GM19240 (cell line): ENCODE results near the gene PIGH.
A peak's percentile ranks its signal among the peaks of the same experiment; 100 is the strongest.
"Not testable (repeated sequence)": the region's sequence is repeated elsewhere in the genome, so short reads cannot be mapped to it uniquely, and the experiment has no call there.

Experiments used
- DNase-seq: peaks from one replicate; pipeline ENCODE4 v3.0.0; 2011; ENCODE audit warnings: low spot score; ENCODE audit not compliant: insufficient read length

The PIGH gene

DNA sequence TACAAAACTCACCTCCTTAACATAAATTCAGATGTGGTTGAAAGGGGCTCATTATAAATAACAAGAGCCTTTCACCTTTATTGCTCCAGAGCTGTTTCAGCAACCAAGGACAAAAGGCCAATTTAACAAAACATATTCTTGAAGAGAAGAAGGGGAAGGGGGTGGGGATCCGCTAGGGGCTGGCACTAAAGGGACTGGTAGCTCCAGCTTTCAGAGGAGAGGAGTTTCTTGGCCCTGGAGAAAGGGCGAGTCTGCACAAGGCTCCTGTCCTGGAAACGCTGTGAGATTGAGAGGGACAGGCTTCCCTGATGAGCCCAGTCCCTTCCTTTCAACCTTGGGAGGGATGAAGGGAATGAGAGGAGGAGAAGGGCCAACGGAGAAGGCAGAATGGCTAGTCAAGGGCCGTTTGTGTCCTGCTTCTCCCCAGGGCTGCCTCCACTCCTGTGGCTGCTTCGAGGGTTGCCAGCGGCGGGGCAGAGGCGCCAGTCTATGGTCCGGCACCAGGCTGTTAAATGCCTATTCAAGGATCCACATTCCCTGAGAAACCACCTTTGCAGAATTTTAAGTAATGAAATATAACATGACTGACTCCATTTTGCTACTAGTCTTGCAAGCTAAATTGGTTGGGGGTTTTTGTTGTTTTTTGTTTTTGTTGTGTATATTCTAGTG, 9.7 kb upstream of the PIGH start:
- no peak for DNase-seq

DNA sequence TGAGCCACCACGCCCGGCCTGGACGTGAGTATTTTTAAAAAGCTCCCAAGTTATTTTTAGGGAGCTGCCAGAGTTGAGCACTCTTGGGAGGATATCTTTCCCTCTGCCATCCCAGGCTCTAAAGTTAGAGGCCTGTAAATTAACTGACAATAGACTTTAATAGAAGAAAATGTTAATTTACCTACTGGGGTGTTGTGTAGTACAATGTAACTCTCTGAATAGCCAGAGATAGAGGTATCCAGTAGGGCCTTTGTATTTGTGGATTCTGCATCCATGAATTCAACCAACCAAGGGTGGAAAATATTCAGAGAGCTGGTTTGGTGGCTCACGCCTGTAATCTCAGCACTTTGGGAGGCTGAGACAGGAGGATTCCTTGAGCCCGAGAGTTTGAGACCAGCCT, 7.6 kb upstream of the PIGH start:
- no peak for DNase-seq

DNA sequence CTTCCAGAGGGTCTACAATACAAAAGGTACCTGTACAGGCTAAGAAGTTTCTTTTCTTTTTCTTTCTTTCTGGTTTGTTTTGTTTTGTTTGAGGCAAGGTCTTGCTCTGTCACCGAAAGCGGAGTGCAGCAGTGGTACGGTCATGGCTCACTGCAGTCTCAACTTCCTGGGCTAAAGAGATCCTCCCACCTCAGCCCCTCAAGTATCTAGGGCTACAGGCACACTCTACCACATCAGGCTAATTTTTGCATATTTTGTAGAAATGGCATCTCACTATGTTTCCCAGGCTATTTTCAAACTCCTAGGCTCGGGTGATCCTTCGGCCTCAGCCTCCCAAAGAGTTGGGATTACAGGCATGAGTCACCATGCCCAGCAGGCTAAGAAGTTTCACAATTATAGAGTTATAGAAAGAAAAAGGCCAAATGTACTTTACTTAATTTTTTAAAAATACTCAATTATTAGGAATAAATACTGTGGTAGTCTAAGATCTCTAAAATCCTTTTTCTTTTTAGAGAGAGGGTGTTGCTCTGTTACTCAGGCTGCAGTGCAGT, 3.0 kb upstream of the PIGH start:
- DNase-seq = no peak

DNA sequence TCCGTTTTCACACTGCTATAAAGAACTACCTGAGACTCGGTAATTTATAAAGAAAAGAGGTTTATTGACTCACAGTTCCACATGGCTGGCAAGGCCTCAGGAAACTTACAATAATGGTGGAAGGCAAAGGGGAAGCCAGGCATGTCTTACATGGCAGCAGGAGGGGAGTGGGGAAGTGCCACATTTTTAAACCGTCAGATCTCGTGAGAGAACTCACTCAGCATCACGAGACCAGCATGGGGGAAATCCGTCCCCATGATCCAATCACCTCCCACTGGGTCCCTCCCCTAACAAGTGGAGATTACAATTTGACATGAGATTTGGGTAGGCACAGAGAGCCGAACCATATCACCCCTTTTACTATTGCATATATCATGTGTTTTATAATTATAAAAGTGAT, 2.0 kb upstream of the PIGH start:
- DNase-seq = no peak

DNA sequence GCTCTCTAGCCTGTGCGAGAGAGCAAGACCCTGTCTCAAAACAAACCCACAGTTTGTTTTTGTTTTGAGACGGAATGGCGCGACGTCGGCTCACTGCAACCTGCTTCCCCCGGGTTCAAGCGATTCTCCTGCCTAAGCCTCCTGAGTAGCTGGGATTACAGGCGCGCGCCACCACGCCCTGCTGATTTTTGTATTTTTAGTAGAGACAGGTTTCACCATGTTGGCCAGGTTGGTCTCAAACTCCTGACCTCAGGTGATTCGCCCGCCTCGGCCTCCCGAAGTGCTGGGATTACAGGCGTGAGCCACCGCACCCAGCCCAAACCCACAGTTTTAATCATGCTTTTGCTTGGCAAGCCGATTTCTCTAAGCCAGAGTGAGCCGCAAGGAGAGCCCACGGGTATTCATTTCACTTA, 500 bp upstream of the PIGH start:
- DNase-seq = not testable (repeated sequence)

DNA sequence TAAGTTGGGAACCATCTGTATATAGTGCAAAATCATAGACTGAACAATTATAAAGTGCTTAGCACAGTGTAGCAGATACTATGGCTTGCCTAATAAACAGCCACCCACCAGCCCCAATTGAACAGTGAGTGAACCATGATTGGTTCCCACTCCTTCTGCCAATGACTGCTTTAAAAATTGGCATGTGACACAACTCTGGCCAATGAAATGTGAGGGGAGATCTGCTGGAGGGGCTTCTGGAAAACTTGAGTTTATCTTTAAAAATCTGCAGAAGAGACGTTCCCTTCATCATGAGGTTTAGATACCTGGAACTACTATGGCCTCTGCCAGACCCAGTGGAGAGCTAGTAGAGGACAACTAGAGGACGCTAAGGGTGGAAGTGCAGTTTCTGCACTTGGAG, 4.7 kb downstream of the PIGH start:
- DNase-seq = no peak

DNA sequence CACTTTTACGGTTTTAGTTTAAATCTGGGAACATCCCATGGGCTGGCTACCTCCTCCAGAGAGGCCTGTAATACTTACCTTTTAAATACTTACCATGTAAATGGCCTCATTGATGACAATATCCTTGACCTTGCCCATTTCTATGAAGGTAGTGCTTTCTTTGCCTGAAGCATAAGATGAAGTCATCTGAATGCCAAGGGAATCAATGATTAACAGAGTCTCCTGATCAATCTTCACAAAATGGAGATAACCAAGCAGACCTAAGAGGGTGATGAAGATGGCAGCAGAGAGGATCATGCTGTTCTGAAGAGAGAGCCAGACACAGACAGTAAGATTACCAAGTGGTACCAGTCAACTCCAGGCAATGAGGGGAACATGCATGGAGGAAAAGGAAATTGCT, 6.4 kb downstream of the PIGH start:
- DNase-seq = not testable (repeated sequence)

DNA sequence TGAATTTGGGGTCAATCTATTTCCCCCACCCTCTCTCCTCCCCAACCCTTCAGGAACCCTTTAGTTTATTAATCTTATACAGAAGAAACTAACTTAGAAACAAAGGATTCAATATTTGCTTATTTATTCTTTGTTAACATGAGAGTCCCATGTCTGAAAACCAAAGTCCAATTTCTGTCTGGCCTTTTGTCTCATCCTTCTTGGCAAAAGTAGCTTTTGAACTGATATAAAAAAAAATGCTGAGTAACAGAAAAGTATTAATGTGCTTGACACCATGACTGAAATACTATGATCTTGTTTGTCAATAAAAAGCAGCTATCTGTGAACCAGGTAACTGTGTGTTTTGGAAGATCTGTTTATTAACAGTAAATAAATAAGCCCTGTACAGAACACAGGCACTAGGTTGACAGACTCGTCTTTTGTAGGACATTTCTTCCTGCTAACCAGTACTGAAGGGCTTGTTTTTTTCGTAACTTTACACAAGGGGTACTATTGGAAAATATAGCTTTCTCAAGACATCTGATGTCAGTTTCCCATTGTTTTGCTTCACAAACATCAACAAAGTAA, 10.8 kb downstream of the PIGH start:
- DNase-seq = no peak

DNA sequence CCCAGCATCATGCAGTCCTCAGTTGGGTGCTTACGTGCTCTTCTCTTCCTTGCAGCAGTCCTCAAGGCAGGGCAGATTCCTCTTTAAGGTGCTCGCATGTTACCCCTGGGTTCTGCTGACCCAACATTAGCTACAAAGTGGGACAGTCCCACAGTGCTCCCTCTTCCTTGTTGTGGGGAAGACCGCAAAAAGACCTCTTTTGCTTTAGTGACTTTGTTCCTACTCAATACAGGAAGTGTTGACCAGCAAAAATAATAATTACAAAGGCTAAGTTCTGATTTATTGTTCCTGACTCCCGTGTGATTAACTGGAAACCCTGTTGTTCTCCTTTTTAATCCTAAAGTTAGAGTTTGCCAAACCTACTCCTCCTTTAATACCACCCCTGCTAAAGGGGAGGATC, 13.7 kb downstream of the PIGH start:
- DNase-seq = no peak

DNA sequence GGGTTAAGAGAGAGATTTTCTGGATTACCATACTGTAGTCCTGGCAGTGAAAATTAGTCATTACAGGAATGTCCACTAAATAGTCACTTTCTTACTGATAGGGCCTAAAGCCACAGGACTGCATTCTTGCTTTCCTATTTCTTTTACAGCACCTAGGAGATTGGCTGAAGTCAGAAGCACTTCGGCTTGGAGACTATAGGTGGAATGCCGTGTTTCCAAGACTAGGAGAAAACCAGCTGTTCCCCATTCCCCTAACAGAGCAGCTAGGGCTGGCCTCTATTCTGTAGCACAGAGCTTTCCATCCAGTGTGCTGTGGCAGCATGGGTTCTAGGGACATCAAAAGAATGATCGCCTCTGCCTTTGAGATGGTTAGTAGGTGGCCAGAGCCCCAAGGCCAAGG, 15.1 kb downstream of the PIGH start:
- no peak for DNase-seq

DNA sequence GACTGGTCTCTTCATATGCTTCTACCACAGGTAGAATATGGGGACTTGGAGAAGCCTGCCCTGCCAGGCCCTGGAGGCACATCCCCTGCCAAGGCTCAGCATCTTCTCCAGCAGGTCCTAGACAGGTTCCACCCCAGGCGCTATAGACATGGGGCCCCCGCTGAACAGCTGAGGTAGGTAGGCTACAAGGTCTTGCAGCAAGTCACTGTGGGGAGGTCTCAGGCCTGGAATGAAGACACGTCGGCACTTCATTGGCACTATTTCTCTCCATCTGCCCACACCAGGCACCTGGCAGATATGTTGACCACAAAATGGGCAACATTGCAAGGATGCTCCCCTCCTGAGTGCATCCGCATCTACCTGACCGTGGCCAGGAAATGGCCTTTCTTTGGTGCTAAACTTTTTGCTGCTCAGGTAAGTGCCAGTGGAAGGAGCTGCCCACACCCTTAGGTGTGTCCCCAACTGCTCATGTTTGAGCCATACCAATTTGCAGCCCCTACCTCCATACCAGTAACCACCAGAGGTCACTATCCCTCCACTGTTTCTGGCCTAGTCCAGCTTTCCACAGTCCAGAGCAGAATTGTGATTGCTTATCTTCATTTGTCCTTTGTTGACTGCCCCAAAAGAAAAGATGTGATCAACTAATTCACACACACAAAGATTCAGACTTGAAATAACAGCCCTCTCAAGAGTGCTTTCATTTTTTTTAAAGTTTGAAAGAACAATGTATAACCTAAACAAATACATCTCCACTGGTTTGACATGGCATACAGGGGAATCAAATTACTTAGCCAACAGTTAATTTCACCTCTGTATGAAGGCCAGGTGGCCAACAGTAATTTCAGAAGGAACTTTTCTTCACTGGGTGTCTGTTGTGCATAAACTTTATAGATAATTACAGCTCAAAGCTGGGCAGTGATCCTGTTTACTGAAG, 16.1 kb downstream of the PIGH start:
- DNase-seq = peak; percentile 64

DNA sequence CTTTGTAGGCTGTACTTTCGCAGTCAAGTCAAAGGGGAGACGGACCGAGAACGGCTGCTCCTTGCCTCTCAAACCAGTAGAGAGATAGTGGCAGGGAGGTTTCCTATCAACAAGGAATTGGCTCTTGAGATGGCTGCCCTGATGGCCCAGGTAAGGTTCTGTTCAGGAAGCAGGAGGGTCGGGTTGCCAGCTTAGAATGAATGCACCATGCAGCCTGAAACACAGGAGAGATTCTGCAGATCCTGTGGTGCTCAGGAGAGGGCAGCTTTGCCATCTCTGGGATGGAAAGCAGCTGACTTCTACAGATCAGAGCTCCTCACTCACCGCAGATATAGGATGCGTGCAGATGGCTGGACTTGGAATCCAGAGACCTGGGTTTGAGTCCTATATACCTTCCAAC, 18.0 kb downstream of the PIGH start:
- no peak for DNase-seq

DNA sequence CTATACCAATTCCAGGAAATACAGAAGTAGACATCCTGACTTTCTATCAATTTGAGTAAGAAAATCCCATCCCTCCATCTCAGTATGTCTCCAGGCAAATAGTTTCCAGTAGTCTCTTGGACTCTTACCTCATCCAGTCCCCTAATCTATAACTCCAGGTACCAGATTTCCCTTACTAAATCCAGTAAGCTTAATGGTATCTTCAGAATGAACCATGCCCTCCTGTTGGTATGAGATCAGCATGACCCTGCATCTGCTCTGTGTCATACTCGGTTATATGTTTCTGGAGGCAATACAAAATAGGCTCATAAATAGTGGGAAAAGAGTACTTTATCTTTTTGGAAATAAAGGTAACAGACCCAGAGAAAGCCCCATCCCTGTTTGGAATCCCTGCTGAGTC, 18.4 kb downstream of the PIGH start:
- no peak for DNase-seq

DNA sequence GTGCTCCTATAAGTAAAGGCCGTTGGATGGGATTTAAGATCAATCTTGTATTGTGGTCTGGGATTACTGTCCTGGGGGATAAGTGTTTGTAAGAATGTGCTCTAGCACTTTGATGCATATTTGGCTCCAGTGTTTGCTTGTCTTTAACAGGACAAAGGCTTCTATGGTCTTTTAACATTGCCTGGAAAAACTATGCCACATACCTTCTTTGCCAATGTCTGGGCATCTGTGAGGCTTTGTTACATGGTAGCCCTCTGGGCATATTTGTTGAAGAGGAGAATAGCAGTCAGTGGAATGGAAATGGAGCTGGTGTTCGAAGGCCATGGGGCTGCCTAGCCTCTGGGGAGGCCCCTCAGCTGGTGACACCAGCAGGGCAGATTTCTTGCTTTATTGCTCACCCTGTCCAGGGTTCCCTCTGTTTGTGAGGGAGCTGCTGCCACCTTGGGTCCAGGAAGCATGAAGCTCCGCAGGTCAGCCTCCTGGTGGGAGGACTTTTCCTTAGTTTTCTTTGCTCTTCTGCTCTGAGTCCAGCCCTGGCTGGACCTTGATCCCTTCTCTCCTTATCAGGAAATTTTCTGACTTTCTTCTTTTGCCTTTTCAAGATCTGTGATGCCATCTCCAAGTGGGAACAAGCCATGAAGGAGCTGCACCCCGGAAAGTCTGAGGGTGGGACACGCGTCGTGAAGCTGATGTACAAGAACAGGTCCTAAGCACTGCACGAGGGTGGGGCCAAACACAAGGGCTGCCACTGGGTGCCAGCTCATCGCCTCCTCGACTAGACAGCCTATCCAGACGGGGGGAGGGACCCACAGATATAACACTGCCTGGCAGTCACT, 19.5 kb downstream of the PIGH start:
- DNase-seq = no peak

DNA sequence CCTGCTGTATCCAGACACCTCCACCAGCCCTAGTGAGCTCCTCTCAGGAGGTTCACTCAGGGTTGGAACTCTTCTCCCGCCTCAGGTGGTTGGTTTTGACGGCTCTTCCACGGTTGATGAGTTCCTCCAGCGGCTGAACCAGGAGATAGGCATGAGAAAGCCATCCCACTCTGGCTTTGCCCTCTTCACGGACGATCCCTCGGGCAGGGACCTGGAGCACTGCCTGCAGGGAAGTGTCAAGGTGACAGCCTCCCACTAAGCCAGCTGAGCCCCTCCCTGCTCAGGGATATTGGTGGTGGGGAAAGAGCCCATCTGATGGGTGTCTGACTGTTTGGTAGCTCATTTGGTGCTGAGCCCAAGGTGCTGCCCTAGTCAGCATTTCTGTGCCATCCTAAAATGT, 20.4 kb downstream of the PIGH start:
- DNase-seq = no peak

DNA sequence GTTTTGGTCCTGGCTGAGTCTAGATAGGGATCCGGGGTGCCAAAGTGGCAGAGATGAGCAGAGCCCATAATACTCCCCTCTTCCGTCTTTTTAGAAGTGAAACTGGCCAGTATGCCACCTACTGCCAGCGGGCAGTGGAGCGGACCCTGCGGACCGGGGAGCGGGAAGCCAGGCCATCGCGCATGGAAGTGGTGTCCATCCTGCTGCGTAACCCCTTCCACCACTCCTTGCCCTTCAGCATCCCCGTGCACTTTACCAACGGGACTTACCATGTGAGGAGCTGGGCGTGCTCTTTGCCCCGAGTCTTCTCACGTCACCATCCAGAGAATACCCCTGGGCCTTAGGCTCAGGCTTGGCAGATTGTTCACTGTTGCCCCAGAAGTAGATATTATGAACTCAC, 21.0 kb downstream of the PIGH start:
- DNase-seq = no peak

DNA sequence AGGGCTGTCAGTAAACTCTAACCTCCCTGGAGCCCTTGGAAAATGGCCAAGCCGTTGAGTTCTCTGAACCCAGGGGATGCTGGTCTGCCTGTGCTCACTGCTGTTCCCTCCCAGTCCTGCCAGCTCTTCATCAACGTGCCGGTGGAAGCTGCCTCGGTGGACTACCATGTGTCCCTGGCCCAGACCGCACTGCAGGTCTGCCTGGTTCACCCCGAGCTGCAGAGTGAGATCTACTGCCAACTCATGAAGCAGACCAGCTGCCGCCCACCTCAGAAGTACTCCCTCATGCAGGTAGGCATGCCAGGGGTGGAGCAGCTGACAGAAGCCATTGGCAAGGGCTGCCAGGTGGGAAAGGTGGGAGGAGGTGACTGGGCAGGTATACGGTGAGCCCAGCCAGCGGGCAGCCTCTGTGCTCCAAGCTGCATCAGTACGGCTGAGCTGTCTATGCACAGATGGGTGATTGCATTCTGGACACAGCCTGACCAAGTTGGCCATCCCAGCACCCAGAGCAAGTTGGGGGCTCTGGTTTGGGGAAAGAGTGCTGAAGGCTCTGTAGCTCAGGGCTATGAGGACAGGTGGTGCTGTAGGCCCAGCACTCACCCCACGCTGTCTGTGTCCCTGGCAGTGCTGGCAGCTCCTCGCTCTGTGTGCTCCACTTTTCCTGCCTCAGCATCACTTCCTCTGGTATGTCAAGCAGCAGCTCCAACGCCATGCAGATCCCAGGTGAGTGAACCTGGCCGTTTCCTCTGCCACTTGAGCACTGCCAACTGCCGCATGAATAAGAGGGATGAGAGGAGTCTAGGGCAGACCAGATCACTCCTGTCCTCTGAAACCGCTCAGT, 21.9 kb downstream of the PIGH start:
- DNase-seq = no peak

DNA sequence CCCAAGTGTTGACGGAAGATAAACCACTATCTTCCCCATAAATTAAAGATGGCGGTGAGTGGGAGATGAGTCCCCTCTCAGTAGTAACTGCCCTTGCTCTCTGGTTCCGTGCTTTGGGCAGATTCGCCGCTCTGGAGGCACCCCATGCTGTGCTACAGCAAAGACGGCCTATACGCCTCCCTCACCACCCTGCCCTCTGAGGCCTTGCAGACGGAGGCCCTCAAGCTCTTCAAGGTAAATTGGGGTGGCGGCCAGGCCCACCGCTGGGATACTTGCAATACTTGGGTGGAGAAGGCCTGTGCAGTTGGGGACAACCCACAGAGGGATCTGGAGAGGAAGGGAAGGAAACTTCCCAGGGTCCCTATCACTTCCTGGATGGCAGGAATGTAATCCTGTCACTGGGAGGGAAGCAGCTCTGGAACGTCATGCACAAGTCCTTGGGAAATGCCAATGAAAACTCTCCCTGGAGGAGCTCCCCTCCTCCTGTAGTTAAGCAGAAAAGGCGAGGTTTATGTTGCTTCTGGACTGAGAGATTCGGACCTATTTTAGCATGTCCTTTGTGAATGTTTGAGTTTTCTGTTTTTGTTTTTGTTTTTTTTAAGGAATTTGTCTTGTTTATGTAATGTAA, 22.8 kb downstream of the PIGH start:
- DNase-seq = no peak

DNA sequence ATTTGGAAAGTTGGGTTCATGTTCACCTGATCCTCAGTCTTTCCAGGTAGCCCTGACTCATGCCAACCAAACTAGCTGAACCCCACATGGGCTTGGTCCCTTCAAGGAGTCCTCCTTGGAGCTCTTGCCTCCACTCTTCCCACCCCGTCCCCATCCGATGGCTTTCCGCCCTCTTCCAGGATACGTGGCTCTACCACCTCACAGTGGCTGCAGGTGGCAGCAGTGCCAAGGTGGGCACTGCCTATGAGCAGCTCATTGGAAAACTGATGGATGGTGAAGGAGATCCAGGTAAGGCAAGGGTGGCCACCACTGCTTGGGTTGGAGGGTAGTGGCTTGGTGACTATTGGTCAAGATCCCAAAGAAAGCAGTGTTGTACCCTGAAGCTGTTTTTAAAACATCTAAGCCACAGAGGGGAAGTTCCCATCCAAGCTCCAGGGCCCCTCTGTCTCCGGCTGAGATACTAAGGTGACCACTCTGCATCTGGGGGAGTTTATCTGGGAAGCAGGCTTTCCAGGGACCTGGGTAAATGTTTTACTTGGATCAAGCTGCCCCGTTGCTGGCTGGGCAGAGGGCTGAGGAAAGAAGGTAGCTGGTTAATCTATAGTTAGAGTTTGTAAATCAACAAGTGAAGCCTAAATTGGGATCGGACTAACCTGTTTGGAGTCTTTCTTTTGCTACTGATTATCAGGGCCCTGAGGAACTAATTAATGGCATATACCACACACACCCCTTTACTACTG, 23.7 kb downstream of the PIGH start:
- DNase-seq = no peak
